WTC11 (cell line): ENCODE results near the gene SPATA45. TPM values are rescaled to one million over a fixed set of nuclear protein-coding genes. Genes with fewer than 3 reads are reported as not detected.

Experiments used
- ATAC-seq: fragments of 200-7000 bp; cut with Tn5 transposase; 2 replicates; pipeline ENCODE4 v1.10.0; 2021; ENCODE audit warnings: mild to moderate bottlenecking, moderate library complexity
- CTCF ChIA-PET: fragments of 300-600 bp; sonication (Branson Sonifier 250); formaldehyde crosslinking; loops from one replicate; lab custom pipeline; 2021; ENCODE audit warnings: antibody characterized with exemption; lab: Charles Lee
- POLR2A ChIA-PET: fragments of 350-600 bp; sonication (Branson Sonifier 250); formaldehyde crosslinking; loops from one replicate; lab custom pipeline; 2021; ENCODE audit warnings: antibody characterized with exemption; lab: Charles Lee
- DNase-seq: peaks from one replicate; pipeline ENCODE4 v3.0.0; 2021; ENCODE audit warnings: low spot score
- H3K27ac Mint-ChIP-seq: 2 replicates; pipeline ENCODE4 v1.8.0; 2021; ENCODE audit warnings: mixed read lengths
- H3K27me3 Mint-ChIP-seq: 2 replicates; pipeline ENCODE4 v1.8.0; 2021; ENCODE audit warnings: low read depth, mild to moderate bottlenecking, moderate library complexity, mixed read lengths
- H3K36me3 Mint-ChIP-seq: 2 replicates; pipeline ENCODE4 v1.8.0; 2021; ENCODE audit warnings: mixed read lengths
- H3K4me1 Mint-ChIP-seq: 2 replicates; pipeline ENCODE4 v1.8.0; 2022; ENCODE audit warnings: mixed read lengths
- H3K4me3 Mint-ChIP-seq: 2 replicates; pipeline ENCODE4 v1.8.0; 2021; ENCODE audit warnings: mild to moderate bottlenecking, moderate library complexity, mixed read lengths
- H3K9me3 Mint-ChIP-seq: 2 replicates; pipeline ENCODE4 v1.8.0; 2021; ENCODE audit warnings: mixed read lengths
- CREB1 ChIP-seq: sonication (generic); formaldehyde crosslinking; IDR thresholded peaks from 2 replicates; pipeline ENCODE4 v1.8.0; 2023; ENCODE audit warnings: mild to moderate bottlenecking, missing genetic modification reagents
- FOXP1 ChIP-seq: sonication (generic); formaldehyde crosslinking; IDR thresholded peaks from 2 replicates; pipeline ENCODE4 v1.8.0; 2022; ENCODE audit warnings: missing genetic modification reagents, mild to moderate bottlenecking, moderate library complexity, borderline replicate concordance
- JAZF1 ChIP-seq: fragments of 250-450 bp; sonication (Bioruptor Pico); IDR thresholded peaks from 2 replicates; pipeline ENCODE4 v1.9.0; 2021; ENCODE audit warnings: moderate library complexity, mild to moderate bottlenecking, inconsistent platforms
- MXD4 ChIP-seq: fragments of 250-450 bp; sonication (Bioruptor Pico); IDR thresholded peaks from 2 replicates; pipeline ENCODE4 v1.8.0; 2021; ENCODE audit warnings: mild to moderate bottlenecking, moderate library complexity, borderline replicate concordance
- NR3C1 ChIP-seq: sonication (generic); formaldehyde crosslinking; conservative IDR thresholded peaks from 2 replicates; pipeline ENCODE4 v1.8.1; 2023; ENCODE audit warnings: low read depth, mild to moderate bottlenecking, missing genetic modification reagents
- OVOL2 ChIP-seq: fragments of 250-450 bp; sonication (Bioruptor Pico); IDR thresholded peaks from 2 replicates; pipeline ENCODE4 v1.9.0; 2021; ENCODE audit warnings: mild to moderate bottlenecking, borderline replicate concordance
- RORB ChIP-seq: fragments of 250-450 bp; sonication (Bioruptor Pico); IDR thresholded peaks from 2 replicates; pipeline ENCODE4 v1.9.0; 2021; ENCODE audit warnings: mild to moderate bottlenecking
- ZNF219 ChIP-seq: sonication (generic); formaldehyde crosslinking; IDR thresholded peaks from 2 replicates; pipeline ENCODE4 v1.8.0; 2023; ENCODE audit warnings: missing genetic modification reagents, mild to moderate bottlenecking, borderline replicate concordance
- ZNF423 ChIP-seq: fragments of 250-450 bp; sonication (Bioruptor Pico); IDR thresholded peaks from 2 replicates; pipeline ENCODE4 v2.1.2; 2022; ENCODE audit warnings: mild to moderate bottlenecking, moderate library complexity
- ZNF671 ChIP-seq: fragments of 250-450 bp; sonication (Bioruptor Pico); IDR thresholded peaks from 2 replicates; pipeline ENCODE4 v1.8.0; 2021; ENCODE audit warnings: mild to moderate bottlenecking
- total RNA-seq: library from RNA; stranded (reverse); gene quantifications from 3 replicates; pipeline ENCODE4 v1.2.3, GENCODE V29; 2021
- TF ChIP-seq, protein P1 (sequence below): sonication (generic); formaldehyde crosslinking; IDR thresholded peaks from 2 replicates; pipeline ENCODE4 v1.8.0; 2023; ENCODE audit warnings: missing genetic modification reagents, mild to moderate bottlenecking, borderline replicate concordance
- TF ChIP-seq, protein P2 (sequence below): sonication (generic); formaldehyde crosslinking; IDR thresholded peaks from 2 replicates; pipeline ENCODE4 v1.8.0; 2022; ENCODE audit warnings: mild to moderate bottlenecking, missing genetic modification reagents
- TF ChIP-seq, protein P3 (sequence below): sonication (generic); formaldehyde crosslinking; IDR thresholded peaks from 2 replicates; pipeline ENCODE4 v1.8.0; 2022; ENCODE audit warnings: mild to moderate bottlenecking, missing genetic modification reagents
- TF ChIP-seq, protein P4 (sequence below): sonication (generic); formaldehyde crosslinking; conservative IDR thresholded peaks from 2 replicates; pipeline ENCODE4 v1.8.1; 2023; ENCODE audit warnings: mild to moderate bottlenecking, low read depth, missing genetic modification reagents, moderate library complexity
- TF ChIP-seq, protein P5 (sequence below): fragments of 250-450 bp; sonication (Bioruptor Pico); IDR thresholded peaks from 2 replicates; pipeline ENCODE4 v1.9.0; 2021; ENCODE audit warnings: mild to moderate bottlenecking, borderline replicate concordance

Gene SPATA45
- total RNA-seq, 1 experiment from 2014 or later = 0.90 TPM

DNA sequence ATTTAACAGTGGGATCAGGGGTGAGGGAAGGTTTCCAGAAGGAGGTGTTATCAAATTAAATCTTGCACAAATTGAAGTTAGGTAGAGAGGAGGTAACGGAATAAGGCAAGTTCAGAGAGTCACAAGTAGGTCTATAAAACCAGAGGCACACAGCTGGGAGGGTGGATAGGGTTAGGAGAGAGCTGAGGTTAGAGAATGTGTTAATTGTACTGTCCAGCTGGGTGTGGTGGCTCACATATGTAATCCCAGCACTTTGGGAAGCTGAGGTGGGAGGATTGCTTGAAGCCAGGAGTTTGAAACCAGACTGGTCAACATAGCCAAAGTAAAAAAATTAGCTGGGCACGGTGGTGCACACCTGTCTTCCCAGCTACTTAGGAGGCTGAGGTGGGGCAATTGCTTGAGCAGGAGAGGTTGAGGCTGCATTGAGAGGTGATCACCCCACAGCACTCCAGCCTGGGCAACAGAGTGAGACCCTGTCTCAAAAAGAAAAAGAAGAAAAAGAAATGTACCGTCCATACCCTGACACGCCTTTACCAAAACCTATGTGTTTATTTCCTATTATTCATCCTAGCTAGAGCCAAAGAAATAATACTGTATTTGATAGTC, 20.2 kb downstream of the SPATA45 start (continued):
- TF ChIP-seq, protein P1, sequence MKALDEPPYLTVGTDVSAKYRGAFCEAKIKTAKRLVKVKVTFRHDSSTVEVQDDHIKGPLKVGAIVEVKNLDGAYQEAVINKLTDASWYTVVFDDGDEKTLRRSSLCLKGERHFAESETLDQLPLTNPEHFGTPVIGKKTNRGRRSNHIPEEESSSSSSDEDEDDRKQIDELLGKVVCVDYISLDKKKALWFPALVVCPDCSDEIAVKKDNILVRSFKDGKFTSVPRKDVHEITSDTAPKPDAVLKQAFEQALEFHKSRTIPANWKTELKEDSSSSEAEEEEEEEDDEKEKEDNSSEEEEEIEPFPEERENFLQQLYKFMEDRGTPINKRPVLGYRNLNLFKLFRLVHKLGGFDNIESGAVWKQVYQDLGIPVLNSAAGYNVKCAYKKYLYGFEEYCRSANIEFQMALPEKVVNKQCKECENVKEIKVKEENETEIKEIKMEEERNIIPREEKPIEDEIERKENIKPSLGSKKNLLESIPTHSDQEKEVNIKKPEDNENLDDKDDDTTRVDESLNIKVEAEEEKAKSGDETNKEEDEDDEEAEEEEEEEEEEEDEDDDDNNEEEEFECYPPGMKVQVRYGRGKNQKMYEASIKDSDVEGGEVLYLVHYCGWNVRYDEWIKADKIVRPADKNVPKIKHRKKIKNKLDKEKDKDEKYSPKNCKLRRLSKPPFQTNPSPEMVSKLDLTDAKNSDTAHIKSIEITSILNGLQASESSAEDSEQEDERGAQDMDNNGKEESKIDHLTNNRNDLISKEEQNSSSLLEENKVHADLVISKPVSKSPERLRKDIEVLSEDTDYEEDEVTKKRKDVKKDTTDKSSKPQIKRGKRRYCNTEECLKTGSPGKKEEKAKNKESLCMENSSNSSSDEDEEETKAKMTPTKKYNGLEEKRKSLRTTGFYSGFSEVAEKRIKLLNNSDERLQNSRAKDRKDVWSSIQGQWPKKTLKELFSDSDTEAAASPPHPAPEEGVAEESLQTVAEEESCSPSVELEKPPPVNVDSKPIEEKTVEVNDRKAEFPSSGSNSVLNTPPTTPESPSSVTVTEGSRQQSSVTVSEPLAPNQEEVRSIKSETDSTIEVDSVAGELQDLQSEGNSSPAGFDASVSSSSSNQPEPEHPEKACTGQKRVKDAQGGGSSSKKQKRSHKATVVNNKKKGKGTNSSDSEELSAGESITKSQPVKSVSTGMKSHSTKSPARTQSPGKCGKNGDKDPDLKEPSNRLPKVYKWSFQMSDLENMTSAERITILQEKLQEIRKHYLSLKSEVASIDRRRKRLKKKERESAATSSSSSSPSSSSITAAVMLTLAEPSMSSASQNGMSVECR (CRISPR knock-in tag) = no peak
- TF ChIP-seq FOXP1 (no peak), MXD4 (CRISPR knock-in tag) (no peak), ZNF423 (CRISPR knock-in tag) (no peak), NR3C1 (no peak), JAZF1 (CRISPR knock-in tag) (no peak), ZNF671 (CRISPR knock-in tag) (no peak)
- TF ChIP-seq, protein P2, sequence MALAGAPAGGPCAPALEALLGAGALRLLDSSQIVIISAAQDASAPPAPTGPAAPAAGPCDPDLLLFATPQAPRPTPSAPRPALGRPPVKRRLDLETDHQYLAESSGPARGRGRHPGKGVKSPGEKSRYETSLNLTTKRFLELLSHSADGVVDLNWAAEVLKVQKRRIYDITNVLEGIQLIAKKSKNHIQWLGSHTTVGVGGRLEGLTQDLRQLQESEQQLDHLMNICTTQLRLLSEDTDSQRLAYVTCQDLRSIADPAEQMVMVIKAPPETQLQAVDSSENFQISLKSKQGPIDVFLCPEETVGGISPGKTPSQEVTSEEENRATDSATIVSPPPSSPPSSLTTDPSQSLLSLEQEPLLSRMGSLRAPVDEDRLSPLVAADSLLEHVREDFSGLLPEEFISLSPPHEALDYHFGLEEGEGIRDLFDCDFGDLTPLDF (CRISPR knock-in tag) = no peak
- TF ChIP-seq, all 79 proteins: peak for 0

DNA sequence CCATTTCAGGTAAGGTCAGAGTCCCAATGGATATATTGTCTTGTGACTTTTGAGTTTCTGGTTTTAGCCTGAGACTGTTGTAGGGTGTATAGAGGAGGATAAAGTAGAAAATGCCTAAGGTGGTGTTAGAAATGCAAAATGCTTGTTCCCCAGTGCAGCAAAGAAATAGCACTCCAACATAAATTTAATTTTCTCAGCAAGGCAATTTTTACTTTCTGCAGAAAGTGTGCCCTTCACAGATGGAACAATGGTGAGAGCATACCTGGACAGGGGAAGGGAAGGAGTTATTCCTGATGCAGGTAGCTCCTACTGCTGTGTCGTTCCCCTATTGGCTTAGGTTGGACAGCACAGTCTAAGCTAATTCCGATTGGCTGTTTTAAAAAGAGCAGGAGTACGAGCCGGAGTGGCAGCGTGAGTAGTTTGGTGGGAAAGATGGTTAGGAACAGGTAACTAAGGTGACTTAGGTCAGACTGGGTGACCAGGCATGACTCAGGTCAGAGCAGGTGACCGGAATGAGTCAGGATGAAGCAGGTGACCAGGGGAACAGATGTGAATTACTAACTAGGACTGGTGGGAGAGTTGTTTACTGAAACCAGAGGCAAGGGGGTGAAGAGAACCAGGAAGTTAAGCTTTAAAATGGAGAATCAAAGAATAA, 21.5 kb downstream of the SPATA45 start:
- Mint-ChIP-seq H3K4me1 (0 out of 2 replicates have a peak, but pooled peaks cover 2% of the 10 kb centered on the region), H3K27me3 (peaks cover 10% of the 10 kb centered on the region), H3K27ac (no peak overlapping the region), H3K9me3 (peaks cover 33% of the 10 kb centered on the region), H3K36me3 (peaks cover 27% of the 10 kb centered on the region), H3K4me3 (no peak overlapping the region)
- POLR2A ChIA-PET = no interaction called here
- CTCF ChIA-PET = interaction anchor here (1.4 kb wide), 1 partner anchor 11 kb away, joined by 3 read pairs; no protein-coding TSS in a partner anchor
- ATAC-seq = 0 out of 2 replicates have a peak, but pooled peaks have one; percentile 24
- no peak for DNase-seq
- TF ChIP-seq, protein P3, sequence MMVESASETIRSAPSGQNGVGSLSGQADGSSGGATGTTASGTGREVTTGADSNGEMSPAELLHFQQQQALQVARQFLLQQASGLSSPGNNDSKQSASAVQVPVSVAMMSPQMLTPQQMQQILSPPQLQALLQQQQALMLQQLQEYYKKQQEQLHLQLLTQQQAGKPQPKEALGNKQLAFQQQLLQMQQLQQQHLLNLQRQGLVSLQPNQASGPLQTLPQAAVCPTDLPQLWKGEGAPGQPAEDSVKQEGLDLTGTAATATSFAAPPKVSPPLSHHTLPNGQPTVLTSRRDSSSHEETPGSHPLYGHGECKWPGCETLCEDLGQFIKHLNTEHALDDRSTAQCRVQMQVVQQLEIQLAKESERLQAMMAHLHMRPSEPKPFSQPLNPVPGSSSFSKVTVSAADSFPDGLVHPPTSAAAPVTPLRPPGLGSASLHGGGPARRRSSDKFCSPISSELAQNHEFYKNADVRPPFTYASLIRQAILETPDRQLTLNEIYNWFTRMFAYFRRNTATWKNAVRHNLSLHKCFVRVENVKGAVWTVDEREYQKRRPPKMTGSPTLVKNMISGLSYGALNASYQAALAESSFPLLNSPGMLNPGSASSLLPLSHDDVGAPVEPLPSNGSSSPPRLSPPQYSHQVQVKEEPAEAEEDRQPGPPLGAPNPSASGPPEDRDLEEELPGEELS = no peak
- TF ChIP-seq RORB (CRISPR knock-in tag) = no peak
- TF ChIP-seq, protein P4, sequence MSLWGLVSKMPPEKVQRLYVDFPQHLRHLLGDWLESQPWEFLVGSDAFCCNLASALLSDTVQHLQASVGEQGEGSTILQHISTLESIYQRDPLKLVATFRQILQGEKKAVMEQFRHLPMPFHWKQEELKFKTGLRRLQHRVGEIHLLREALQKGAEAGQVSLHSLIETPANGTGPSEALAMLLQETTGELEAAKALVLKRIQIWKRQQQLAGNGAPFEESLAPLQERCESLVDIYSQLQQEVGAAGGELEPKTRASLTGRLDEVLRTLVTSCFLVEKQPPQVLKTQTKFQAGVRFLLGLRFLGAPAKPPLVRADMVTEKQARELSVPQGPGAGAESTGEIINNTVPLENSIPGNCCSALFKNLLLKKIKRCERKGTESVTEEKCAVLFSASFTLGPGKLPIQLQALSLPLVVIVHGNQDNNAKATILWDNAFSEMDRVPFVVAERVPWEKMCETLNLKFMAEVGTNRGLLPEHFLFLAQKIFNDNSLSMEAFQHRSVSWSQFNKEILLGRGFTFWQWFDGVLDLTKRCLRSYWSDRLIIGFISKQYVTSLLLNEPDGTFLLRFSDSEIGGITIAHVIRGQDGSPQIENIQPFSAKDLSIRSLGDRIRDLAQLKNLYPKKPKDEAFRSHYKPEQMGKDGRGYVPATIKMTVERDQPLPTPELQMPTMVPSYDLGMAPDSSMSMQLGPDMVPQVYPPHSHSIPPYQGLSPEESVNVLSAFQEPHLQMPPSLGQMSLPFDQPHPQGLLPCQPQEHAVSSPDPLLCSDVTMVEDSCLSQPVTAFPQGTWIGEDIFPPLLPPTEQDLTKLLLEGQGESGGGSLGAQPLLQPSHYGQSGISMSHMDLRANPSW (CRISPR knock-in tag) = no peak
- TF ChIP-seq CREB1 (CRISPR knock-in tag) = no peak
- TF ChIP-seq ZNF219 = no peak
- no peak for TF ChIP-seq OVOL2 (CRISPR knock-in tag)
- TF ChIP-seq, protein P5, sequence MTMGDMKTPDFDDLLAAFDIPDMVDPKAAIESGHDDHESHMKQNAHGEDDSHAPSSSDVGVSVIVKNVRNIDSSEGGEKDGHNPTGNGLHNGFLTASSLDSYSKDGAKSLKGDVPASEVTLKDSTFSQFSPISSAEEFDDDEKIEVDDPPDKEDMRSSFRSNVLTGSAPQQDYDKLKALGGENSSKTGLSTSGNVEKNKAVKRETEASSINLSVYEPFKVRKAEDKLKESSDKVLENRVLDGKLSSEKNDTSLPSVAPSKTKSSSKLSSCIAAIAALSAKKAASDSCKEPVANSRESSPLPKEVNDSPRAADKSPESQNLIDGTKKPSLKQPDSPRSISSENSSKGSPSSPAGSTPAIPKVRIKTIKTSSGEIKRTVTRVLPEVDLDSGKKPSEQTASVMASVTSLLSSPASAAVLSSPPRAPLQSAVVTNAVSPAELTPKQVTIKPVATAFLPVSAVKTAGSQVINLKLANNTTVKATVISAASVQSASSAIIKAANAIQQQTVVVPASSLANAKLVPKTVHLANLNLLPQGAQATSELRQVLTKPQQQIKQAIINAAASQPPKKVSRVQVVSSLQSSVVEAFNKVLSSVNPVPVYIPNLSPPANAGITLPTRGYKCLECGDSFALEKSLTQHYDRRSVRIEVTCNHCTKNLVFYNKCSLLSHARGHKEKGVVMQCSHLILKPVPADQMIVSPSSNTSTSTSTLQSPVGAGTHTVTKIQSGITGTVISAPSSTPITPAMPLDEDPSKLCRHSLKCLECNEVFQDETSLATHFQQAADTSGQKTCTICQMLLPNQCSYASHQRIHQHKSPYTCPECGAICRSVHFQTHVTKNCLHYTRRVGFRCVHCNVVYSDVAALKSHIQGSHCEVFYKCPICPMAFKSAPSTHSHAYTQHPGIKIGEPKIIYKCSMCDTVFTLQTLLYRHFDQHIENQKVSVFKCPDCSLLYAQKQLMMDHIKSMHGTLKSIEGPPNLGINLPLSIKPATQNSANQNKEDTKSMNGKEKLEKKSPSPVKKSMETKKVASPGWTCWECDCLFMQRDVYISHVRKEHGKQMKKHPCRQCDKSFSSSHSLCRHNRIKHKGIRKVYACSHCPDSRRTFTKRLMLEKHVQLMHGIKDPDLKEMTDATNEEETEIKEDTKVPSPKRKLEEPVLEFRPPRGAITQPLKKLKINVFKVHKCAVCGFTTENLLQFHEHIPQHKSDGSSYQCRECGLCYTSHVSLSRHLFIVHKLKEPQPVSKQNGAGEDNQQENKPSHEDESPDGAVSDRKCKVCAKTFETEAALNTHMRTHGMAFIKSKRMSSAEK (CRISPR knock-in tag) = no peak
- TF ChIP-seq, protein P1 (CRISPR knock-in tag) = no peak
